Measurements from ENCODE around the gene HIF1A. TPM values are rescaled to one million over a fixed set of nuclear protein-coding genes. Genes with fewer than 3 reads are reported as not detected.

The HIF1A gene
- total RNA-seq, 1 donor from 2014 or later = 435 TPM

DNA sequence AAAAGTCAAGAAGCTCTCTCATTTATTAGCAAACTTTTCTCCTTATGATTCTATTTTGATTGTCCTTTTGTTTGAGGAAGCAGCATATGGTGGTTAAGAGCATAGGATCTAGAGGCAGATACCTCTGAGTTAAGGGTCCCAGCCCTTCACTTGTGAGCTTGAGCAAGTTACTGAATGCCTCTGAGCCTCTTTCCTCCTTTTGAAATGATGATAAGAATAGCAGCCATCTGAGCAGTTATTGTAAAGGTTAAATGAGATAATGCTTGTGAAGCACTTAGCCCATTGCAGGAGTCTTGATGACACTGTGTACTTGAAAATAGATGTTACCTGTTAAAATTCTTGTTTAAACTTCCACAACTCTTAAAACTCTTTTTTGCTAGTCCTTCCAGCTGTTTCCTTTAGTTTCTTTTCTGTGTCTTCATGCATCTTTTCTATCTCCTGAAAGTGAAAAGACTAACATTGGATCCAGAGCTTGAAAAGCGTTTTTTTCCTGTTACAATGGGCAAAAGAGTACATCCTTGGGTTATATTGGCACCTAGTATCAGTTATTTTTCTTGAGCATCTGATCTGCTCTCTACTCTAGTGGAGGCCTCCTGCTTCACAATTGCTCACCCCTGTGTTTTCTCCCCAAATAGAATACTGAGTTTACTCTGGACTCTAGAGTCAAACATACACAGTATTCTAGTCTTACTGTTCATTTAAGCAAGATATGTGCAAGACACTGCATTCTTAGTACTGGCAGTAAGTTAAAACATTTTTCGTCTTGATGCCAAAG, 3.1 kb downstream of the HIF1A start:
- Histone ChIP-seq H3K4me3 (ENCODE audit: insufficient read depth, low read depth, low read length) (peak overlapping the region; percentile 100), H3K27ac (ENCODE audit: low read depth, low read length) (peak overlapping the region; percentile 95), H3K4me1 (ENCODE audit: insufficient read depth, low read length) (peaks cover 4% of the 10 kb centered on the region), H3K36me3 (ENCODE audit: insufficient read depth, low read length) (no peaks in the 10 kb centered on the region), H3K4me2 (ENCODE audit: low read length) (peak overlapping the region; percentile 97), H3K9me3 (ENCODE audit: insufficient read depth, low read depth, low read length) (no peaks in the 10 kb centered on the region), H3K9ac (ENCODE audit: low read length) (peak overlapping the region; percentile 99), H2AFZ (ENCODE audit: low read depth, low read length) (no peak overlapping the region), H4K20me1 (ENCODE audit: insufficient read depth, low read length) (peaks cover 74% of the 10 kb centered on the region), H3K79me2 (ENCODE audit: insufficient read depth, low read length) (peaks cover 81% of the 10 kb centered on the region), H3K27me3 (ENCODE audit: insufficient read depth, low read length) (no peaks in the 10 kb centered on the region)
- Mint-ChIP-seq H3K36me3 (ENCODE audit: low read depth, unreplicated experiment) (peaks cover 10% of the 10 kb centered on the region), H3K9me3 (ENCODE audit: unreplicated experiment) (no peaks in the 10 kb centered on the region), H3K4me1 (ENCODE audit: low read depth, unreplicated experiment) (peaks cover 17% of the 10 kb centered on the region), H3K27ac (ENCODE audit: unreplicated experiment) (peak overlapping the region; percentile 96), H3K4me3 (ENCODE audit: unreplicated experiment) (peak overlapping the region; percentile 99), H3K27me3 (ENCODE audit: low read depth, unreplicated experiment) (no peaks in the 10 kb centered on the region)
- FAIRE-seq (peak; percentile 49), DNase-seq (ENCODE audit: low read depth) (no peak)
- TF ChIP-seq, protein P1, sequence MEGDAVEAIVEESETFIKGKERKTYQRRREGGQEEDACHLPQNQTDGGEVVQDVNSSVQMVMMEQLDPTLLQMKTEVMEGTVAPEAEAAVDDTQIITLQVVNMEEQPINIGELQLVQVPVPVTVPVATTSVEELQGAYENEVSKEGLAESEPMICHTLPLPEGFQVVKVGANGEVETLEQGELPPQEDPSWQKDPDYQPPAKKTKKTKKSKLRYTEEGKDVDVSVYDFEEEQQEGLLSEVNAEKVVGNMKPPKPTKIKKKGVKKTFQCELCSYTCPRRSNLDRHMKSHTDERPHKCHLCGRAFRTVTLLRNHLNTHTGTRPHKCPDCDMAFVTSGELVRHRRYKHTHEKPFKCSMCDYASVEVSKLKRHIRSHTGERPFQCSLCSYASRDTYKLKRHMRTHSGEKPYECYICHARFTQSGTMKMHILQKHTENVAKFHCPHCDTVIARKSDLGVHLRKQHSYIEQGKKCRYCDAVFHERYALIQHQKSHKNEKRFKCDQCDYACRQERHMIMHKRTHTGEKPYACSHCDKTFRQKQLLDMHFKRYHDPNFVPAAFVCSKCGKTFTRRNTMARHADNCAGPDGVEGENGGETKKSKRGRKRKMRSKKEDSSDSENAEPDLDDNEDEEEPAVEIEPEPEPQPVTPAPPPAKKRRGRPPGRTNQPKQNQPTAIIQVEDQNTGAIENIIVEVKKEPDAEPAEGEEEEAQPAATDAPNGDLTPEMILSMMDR (IDR thresholded peaks at IDR 0.05; ENCODE audit: insufficient read depth, low read depth, low read length) = no peak
- TF ChIP-seq EZH2 (IDR thresholded peaks at IDR 0.05; ENCODE audit: insufficient read depth, low read length) = no peak

DNA sequence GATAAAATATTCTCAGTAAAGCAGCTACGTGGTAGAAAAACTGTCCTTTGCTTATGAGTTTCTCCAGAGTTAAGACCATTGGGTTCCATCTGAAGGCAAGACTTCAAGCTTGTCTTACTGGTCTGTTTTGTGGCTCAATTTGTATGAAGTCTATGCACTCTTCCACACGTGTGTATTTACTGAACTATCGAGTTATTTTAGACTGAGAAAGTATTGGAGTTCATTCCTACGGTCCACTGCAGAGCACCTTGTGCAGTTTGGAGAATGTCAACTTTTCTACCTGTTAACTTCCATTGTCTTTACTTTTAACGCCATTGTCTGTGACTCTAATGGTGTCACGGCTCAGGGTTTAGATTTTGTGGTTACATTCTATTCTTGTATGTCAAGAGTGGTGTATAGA, 3.7 kb downstream of the HIF1A start:
- H3K27ac Mint-ChIP-seq (ENCODE audit: unreplicated experiment) = peak overlapping the region; percentile 96
- H3K27me3 ChIP-seq (ENCODE audit: insufficient read depth, low read length) = no peaks in the 10 kb centered on the region
- TF ChIP-seq EZH2 (IDR thresholded peaks at IDR 0.05; ENCODE audit: insufficient read depth, low read length) = no peak
- TF ChIP-seq, protein P1 (IDR thresholded peaks at IDR 0.05; ENCODE audit: insufficient read depth, low read depth, low read length) = no peak
- peaks cover 10% of the 10 kb centered on the region for H3K36me3 Mint-ChIP-seq (ENCODE audit: low read depth, unreplicated experiment)
- peak overlapping the region; percentile 99 for H3K9ac ChIP-seq (ENCODE audit: low read length)
- H3K36me3 ChIP-seq (ENCODE audit: insufficient read depth, low read length) = no peaks in the 10 kb centered on the region
- peaks cover 15% of the 10 kb centered on the region for H3K4me1 Mint-ChIP-seq (ENCODE audit: low read depth, unreplicated experiment)
- H3K4me3 Mint-ChIP-seq (ENCODE audit: unreplicated experiment) = peak overlapping the region; percentile 99
- peak overlapping the region; percentile 97 for H3K4me2 ChIP-seq (ENCODE audit: low read length)
- peak overlapping the region; percentile 100 for H3K4me3 ChIP-seq (ENCODE audit: insufficient read depth, low read depth, low read length)
- H3K4me1 ChIP-seq (ENCODE audit: insufficient read depth, low read length) = peaks cover 4% of the 10 kb centered on the region
- H3K9me3 Mint-ChIP-seq (ENCODE audit: unreplicated experiment) = no peaks in the 10 kb centered on the region
- DNase-seq (ENCODE audit: low read depth) = no peak
- peaks cover 87% of the 10 kb centered on the region for H3K79me2 ChIP-seq (ENCODE audit: insufficient read depth, low read length)
- H3K27me3 Mint-ChIP-seq (ENCODE audit: low read depth, unreplicated experiment) = no peaks in the 10 kb centered on the region
- no peak for FAIRE-seq
- H2AFZ ChIP-seq (ENCODE audit: low read depth, low read length) = no peak overlapping the region
- H3K27ac ChIP-seq (ENCODE audit: low read depth, low read length) = peak overlapping the region; percentile 95
- peaks cover 80% of the 10 kb centered on the region for H4K20me1 ChIP-seq (ENCODE audit: insufficient read depth, low read length)
- no peaks in the 10 kb centered on the region for H3K9me3 ChIP-seq (ENCODE audit: insufficient read depth, low read depth, low read length)
